ENCODE measurements around the gene DCLK3.

- no peak for TF ChIP-seq CTCF (IDR thresholded peaks at IDR 0.05)
- no peak for TF ChIP-seq EZH2 (IDR thresholded peaks at IDR 0.05; ENCODE audit: borderline replicate concordance, insufficient read depth, low read depth, low read length, poor library complexity, severe bottlenecking)
Measured at GRCh38 chr3:36765104-36765503, 751 bp upstream of the DCLK3 start.

Measured in B cell (primary cell).